Neural progenitor cell (in vitro differentiated cells): ENCODE results near the gene EXD3. TPM values are rescaled to one million over a fixed set of nuclear protein-coding genes. Genes with fewer than 3 reads are reported as not detected.

Experiments used
- DNase-seq: peaks from one replicate; pipeline ENCODE4 v3.0.0-alpha.2; 2016; ENCODE audit warnings: low spot score
- H2AFZ ChIP-seq: fragments of 200-600 bp; sonication (generic); replicated peaks from 2 replicates; pipeline ENCODE4 v1.6.1; 2016; ENCODE audit warnings: antibody characterized with exemption
- H3F3A ChIP-seq: fragments of 200-600 bp; sonication (generic); 2 replicates; pipeline ENCODE4 v1.6.1; 2016; ENCODE audit warnings: antibody characterized with exemption, low read depth
- H3K27ac ChIP-seq: fragments of 200-600 bp; sonication (generic); 2 replicates; pipeline ENCODE4 v1.5.1; 2016; ENCODE audit warnings: mild to moderate bottlenecking
- H3K27me3 ChIP-seq: fragments of 200-600 bp; sonication (generic); 2 replicates; pipeline ENCODE4 v1.6.1; 2016; ENCODE audit warnings: mild to moderate bottlenecking, moderate library complexity
- H3K36me3 ChIP-seq: fragments of 200-600 bp; sonication (generic); 2 replicates; pipeline ENCODE4 v1.5.1; 2016
- H3K4me1 ChIP-seq: fragments of 200-600 bp; sonication (generic); 2 replicates; pipeline ENCODE4 v1.6.1; 2016; ENCODE audit warnings: mixed run types
- H3K4me2 ChIP-seq: fragments of 200-600 bp; sonication (generic); 2 replicates; pipeline ENCODE4 v1.6.1; 2016
- H3K4me3 ChIP-seq: fragments of 200-600 bp; sonication (generic); 2 replicates; pipeline ENCODE4 v1.5.1; 2016
- H3K79me2 ChIP-seq: fragments of 200-600 bp; sonication (generic); 2 replicates; pipeline ENCODE4 v1.6.1; 2016; ENCODE audit warnings: low read depth
- H3K9ac ChIP-seq: fragments of 200-600 bp; sonication (generic); 2 replicates; pipeline ENCODE4 v1.6.1; 2016
- H3K9me3 ChIP-seq: fragments of 200-600 bp; sonication (generic); 2 replicates; pipeline ENCODE4 v1.5.1; 2016; ENCODE audit warnings: low read depth
- H4K20me1 ChIP-seq: fragments of 200-600 bp; sonication (generic); 2 replicates; pipeline ENCODE4 v1.6.1; 2016; ENCODE audit warnings: low read depth
- H3K27ac Mint-ChIP-seq: 3 replicates; pipeline ENCODE4 v1.8.0; 2021; ENCODE audit warnings: mixed read lengths
- H3K27me3 Mint-ChIP-seq: 2 replicates; pipeline ENCODE4 v1.8.0; 2022; ENCODE audit warnings: low read depth, mild to moderate bottlenecking, inconsistent platforms, moderate library complexity, mixed read lengths; ENCODE audit not compliant: insufficient read depth
- H3K36me3 Mint-ChIP-seq: 3 replicates; pipeline ENCODE4 v1.8.0; 2021; ENCODE audit warnings: mixed read lengths
- H3K4me1 Mint-ChIP-seq: 3 replicates; pipeline ENCODE4 v1.8.0; 2021; ENCODE audit warnings: mixed read lengths
- H3K4me3 Mint-ChIP-seq: 3 replicates; pipeline ENCODE4 v1.8.0; 2021; ENCODE audit warnings: mild to moderate bottlenecking, moderate library complexity, mixed read lengths
- H3K9me3 Mint-ChIP-seq: 3 replicates; pipeline ENCODE4 v1.8.0; 2020; ENCODE audit warnings: mixed read lengths
- CTCF ChIP-seq: fragments of 200-600 bp; sonication (generic); IDR thresholded peaks from 2 replicates; pipeline ENCODE4 v1.5.1; 2017; ENCODE audit warnings: antibody characterized with exemption, mild to moderate bottlenecking
- EZH2 ChIP-seq: fragments of 200-600 bp; sonication (generic); IDR thresholded peaks from 2 replicates; pipeline ENCODE4 v1.6.1; 2017; ENCODE audit warnings: antibody characterized with exemption, mild to moderate bottlenecking, moderate library complexity
- EZH2phosphoT487 ChIP-seq: fragments of 200-600 bp; sonication (generic); IDR thresholded peaks from 2 replicates; pipeline ENCODE4 v1.6.1; 2017; ENCODE audit warnings: antibody characterized with exemption
- total RNA-seq: library from RNA; depleted of rRNA; stranded (reverse); fragments of >200 nt; gene quantifications from 2 replicates; pipeline ENCODE4 v1.2.3, GENCODE V29; 2015; ENCODE audit warnings: low replicate concordance

EXD3 gene
- total RNA-seq, 1 donor from 2014 or later: 4.7 TPM

DNA sequence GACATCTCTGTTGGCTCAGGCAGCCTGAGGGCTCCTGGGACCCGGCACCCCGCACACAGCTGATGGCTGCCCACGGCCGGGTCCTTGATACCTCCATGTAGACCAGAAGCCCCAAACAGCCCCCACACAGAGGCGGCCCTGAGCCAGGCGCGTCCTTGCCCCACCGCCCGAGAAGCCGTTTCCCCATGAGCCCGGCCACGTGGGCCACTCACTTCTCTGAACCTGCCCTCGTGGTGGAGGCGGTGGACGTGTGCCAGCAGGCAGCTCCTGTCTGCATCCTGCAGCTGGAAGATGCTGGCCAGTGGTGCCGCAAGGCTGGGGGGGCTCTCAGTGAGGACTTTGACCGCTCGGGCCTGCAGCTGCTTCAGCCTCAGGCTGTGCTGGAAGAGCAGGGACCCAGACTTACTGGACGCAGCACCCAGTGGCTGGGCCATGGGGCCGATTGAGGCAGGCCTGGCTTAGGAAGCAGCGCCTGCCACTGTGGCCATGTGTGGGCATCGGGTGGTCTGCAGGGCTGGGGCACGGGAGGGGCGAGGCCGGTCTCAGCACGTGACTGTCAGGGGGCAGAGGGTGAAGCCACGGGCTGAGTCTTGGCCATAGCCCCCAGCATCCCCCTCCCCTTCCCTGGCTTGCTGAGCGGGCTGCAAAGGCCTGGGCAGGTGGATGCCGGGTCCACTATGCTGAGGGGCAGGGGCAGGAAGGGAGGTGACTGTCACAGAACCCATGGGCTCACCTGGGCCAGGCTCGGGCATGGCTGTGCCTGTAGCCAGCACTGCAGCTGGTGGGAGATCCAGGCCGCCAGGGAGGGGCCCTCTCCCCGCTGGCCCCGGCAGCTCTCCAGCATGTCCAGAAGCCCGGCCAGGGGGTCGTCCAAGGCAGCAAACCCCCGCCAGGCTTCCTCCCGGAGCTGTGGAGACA is 50.0 kb downstream of the EXD3 start:
- no peaks in the 10 kb centered on the region for H3K36me3 ChIP-seq
- H3K9ac ChIP-seq: no peak overlapping the region
- peaks cover 28% of the 10 kb centered on the region for H3K4me1 Mint-ChIP-seq
- no peaks in the 10 kb centered on the region for H3K79me2 ChIP-seq
- no peaks in the 10 kb centered on the region for H3K9me3 ChIP-seq
- H3K27me3 ChIP-seq: no peaks in the 10 kb centered on the region
- peaks cover 10% of the 10 kb centered on the region for H3K36me3 Mint-ChIP-seq
- DNase-seq: no peak
- no peak overlapping the region for H3K4me3 Mint-ChIP-seq
- H3K9me3 Mint-ChIP-seq: peaks cover 13% of the 10 kb centered on the region
- H3F3A ChIP-seq: peaks cover 55% of the 10 kb centered on the region
- no peak overlapping the region for H3K4me3 ChIP-seq
- H3K27ac Mint-ChIP-seq: peak overlapping the region; percentile 63
- peaks cover 55% of the 10 kb centered on the region for H3K4me1 ChIP-seq
- peaks cover 2% of the 10 kb centered on the region for H3K27me3 Mint-ChIP-seq
- H4K20me1 ChIP-seq: no peaks in the 10 kb centered on the region
- H2AFZ ChIP-seq: no peak overlapping the region
- no peak overlapping the region for H3K4me2 ChIP-seq
- H3K27ac ChIP-seq: peak overlapping the region; percentile 68
- TF ChIP-seq CTCF (no peak), EZH2 (no peak), EZH2phosphoT487 (no peak)

DNA sequence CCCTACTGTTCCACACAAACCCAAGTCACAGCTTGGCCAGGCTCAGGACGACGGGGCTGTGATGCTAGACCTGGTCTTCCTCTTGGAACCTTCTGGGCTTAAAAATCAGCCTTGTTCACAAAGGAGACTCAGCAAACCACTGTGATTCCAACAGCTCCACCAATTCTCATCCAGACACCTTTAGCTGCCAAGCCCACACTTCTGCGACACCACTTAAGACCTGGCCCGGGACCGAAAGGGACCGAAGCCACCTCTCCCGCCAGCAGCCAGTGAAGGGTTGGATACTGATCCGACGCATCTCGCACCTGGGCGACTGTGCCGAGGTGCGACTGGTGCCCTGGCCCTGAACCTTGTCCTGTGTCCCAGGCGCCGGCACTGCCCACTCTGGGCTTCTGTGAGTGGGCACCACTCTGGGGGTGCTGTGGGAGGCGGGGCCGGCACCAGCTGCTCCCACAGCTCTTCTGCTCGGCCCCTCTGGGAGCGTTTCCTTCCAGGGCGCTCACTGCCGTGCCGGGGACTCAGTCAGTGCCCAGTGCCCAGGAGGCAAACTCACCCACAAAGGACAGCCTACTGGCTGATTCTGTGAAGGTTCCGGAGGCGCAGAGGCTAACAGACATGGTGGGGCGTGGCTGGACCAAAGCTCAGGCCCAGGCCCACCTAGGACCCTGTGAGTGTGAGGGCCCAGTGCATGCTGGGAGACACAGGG is 50.9 kb downstream of the EXD3 start:
- no peaks in the 10 kb centered on the region for H3K9me3 ChIP-seq
- Mint-ChIP-seq H3K36me3 (peaks cover 10% of the 10 kb centered on the region), H3K27ac (peak overlapping the region; percentile 96), H3K9me3 (peaks cover 13% of the 10 kb centered on the region), H3K27me3 (peaks cover 2% of the 10 kb centered on the region), H3K4me1 (peaks cover 34% of the 10 kb centered on the region), H3K4me3 (peak overlapping the region; percentile 30)
- H3K27ac ChIP-seq: peak overlapping the region; percentile 89
- H3K4me1 ChIP-seq: peaks cover 58% of the 10 kb centered on the region
- no peak overlapping the region for H2AFZ ChIP-seq
- H3K4me3 ChIP-seq: no peak overlapping the region
- H3K36me3 ChIP-seq: no peaks in the 10 kb centered on the region
- no peak overlapping the region for H3K4me2 ChIP-seq
- no peaks in the 10 kb centered on the region for H4K20me1 ChIP-seq
- no peak for TF ChIP-seq EZH2phosphoT487
- TF ChIP-seq CTCF: no peak
- no peak for TF ChIP-seq EZH2
- H3K9ac ChIP-seq: no peak overlapping the region
- peaks cover 55% of the 10 kb centered on the region for H3F3A ChIP-seq
- no peak for DNase-seq
- no peaks in the 10 kb centered on the region for H3K27me3 ChIP-seq
- no peaks in the 10 kb centered on the region for H3K79me2 ChIP-seq

DNA sequence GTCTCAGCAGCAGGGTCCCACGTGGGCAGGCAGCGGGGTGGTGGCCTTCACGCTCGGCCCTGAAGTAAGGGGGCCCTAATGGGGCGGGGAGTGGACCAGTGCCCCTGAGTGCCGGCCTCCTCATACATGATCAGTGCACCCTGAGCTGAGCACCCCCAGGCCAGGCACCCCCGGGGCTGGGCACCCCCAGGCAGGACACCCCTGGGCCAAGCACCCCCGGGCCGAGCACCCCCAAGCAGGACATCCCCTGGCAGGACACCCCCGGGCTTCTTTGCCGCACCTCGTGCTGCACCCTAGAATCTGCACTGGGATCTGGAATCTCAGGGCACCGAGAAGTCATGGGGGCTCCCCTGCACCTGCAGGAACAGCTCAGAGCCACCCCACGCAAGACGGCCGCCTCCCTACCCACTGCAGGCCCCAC is 51.4 kb downstream of the EXD3 start:
- Histone ChIP-seq H3K4me2 (peak overlapping the region; percentile 48), H3K4me1 (peaks cover 58% of the 10 kb centered on the region), H2AFZ (no peak overlapping the region), H3K79me2 (no peaks in the 10 kb centered on the region), H3K9me3 (no peaks in the 10 kb centered on the region), H3K36me3 (no peaks in the 10 kb centered on the region), H3F3A (peaks cover 55% of the 10 kb centered on the region), H3K4me3 (no peak overlapping the region), H3K27ac (peak overlapping the region; percentile 89), H4K20me1 (no peaks in the 10 kb centered on the region), H3K27me3 (no peaks in the 10 kb centered on the region), H3K9ac (no peak overlapping the region)
- Mint-ChIP-seq H3K4me3 (peak overlapping the region; percentile 30), H3K4me1 (peaks cover 34% of the 10 kb centered on the region), H3K27me3 (peaks cover 2% of the 10 kb centered on the region), H3K27ac (peak overlapping the region; percentile 96), H3K9me3 (peaks cover 13% of the 10 kb centered on the region), H3K36me3 (peaks cover 10% of the 10 kb centered on the region)
- TF ChIP-seq CTCF (no peak), EZH2 (no peak), EZH2phosphoT487 (no peak)
- no peak for DNase-seq
